ENCODE results near the gene DTX3.
"Not testable (repeated sequence)": the region's sequence is repeated elsewhere in the genome, so short reads cannot be mapped to it uniquely, and the experiment has no call there.

Gene DTX3

GRCh38 chr12:57583008-57583831, 21.4 kb upstream of the DTX3 start:
- peak; percentile 85 for DNase-seq (ENCODE audit: low spot score)

- no peak for DNase-seq (ENCODE audit: low spot score)
Observed at GRCh38 chr12:57584050-57584449, 20.6 kb upstream of the DTX3 start.

- DNase-seq (ENCODE audit: low spot score), result no peak
Observed at GRCh38 chr12:57584690-57585089, 19.9 kb upstream of the DTX3 start.

GRCh38 chr12:57585156-57585555, 19.5 kb upstream of the DTX3 start:
- no peak for DNase-seq (ENCODE audit: low spot score)

- no peak for DNase-seq (ENCODE audit: low spot score)
Observed at GRCh38 chr12:57586128-57586527, 18.5 kb upstream of the DTX3 start.

- no peak for DNase-seq (ENCODE audit: low spot score)
Observed at GRCh38 chr12:57586832-57587429, 17.7 kb upstream of the DTX3 start.

GRCh38 chr12:57588951-57589610, 15.5 kb upstream of the DTX3 start:
- DNase-seq (ENCODE audit: low spot score), result not testable (repeated sequence)

- no peak for DNase-seq (ENCODE audit: low spot score)
Observed at GRCh38 chr12:57590479-57590863, 14.2 kb upstream of the DTX3 start.

GRCh38 chr12:57590864-57591781, 13.5 kb upstream of the DTX3 start, which contains the start of gene PIP4K2C:
PIP4K2C (plus strand) TSS chr12:57591192; CDS start chr12:57591290, 98 bp downstream.
- DNase-seq (ENCODE audit: low spot score), result peak; percentile 85

- DNase-seq (ENCODE audit: low spot score), result no peak
Observed at GRCh38 chr12:57591782-57592325, 12.8 kb upstream of the DTX3 start.

GRCh38 chr12:57592551-57593165, 12.0 kb upstream of the DTX3 start:
- no peak for DNase-seq (ENCODE audit: low spot score)

- no peak for DNase-seq (ENCODE audit: low spot score)
Observed at GRCh38 chr12:57593187-57593586, 11.4 kb upstream of the DTX3 start.

- no peak for DNase-seq (ENCODE audit: low spot score)
Observed at GRCh38 chr12:57600395-57600794, 4.2 kb upstream of the DTX3 start.

- DNase-seq (ENCODE audit: low spot score), result no peak
Observed at GRCh38 chr12:57602544-57602943, 2.1 kb upstream of the DTX3 start.

GRCh38 chr12:57603324-57603723, 1.3 kb upstream of the DTX3 start:
- DNase-seq (ENCODE audit: low spot score), result no peak

GRCh38 chr12:57603815-57604453, 690 bp upstream of the DTX3 start:
- DNase-seq (ENCODE audit: low spot score), result no peak

- no peak for DNase-seq (ENCODE audit: low spot score)
Observed at GRCh38 chr12:57604992-57605810, 577 bp downstream of the DTX3 start.

- no peak for DNase-seq (ENCODE audit: low spot score)
Observed at GRCh38 chr12:57605811-57606311, 1.2 kb downstream of the DTX3 start.

GRCh38 chr12:57606399-57606798, 1.8 kb downstream of the DTX3 start:
- DNase-seq (ENCODE audit: low spot score), result no peak

GRCh38 chr12:57606821-57607220, 2.2 kb downstream of the DTX3 start:
- DNase-seq (ENCODE audit: low spot score), result no peak
